ENCODE measurements around the gene MAP6. TPM values are rescaled to one million over a fixed set of nuclear protein-coding genes. Genes with fewer than 3 reads are reported as not detected.

The MAP6 gene
- total and polyA plus RNA-seq, 2 of the 13 experiments (the other 11 are each of a cell fraction or from before 2014, with no cell fraction given), result 0.04 TPM; not detected in 1

GRCh38 chr11:75667255-75667830, 1.5 kb downstream of the MAP6 start (continued):
- TF ChIP-seq ZNF275 (CRISPR knock-in tag; IDR thresholded peaks at IDR 0.05; ENCODE audit: borderline replicate concordance), result no peak
- TF ChIP-seq THAP9 (CRISPR knock-in tag; IDR thresholded peaks at IDR 0.05; ENCODE audit: borderline replicate concordance), result no peak
- TF ChIP-seq CREB3 (CRISPR knock-in tag; IDR thresholded peaks at IDR 0.05), result 0 out of 2 replicates have a peak, but pooled peaks have one; percentile 46
- no peak for TF ChIP-seq MYNN (CRISPR knock-in tag; IDR thresholded peaks at IDR 0.05; ENCODE audit: low read depth)
- no peak for TF ChIP-seq SPEN (CRISPR knock-in tag; IDR thresholded peaks at IDR 0.05; ENCODE audit: low read depth)
- TF ChIP-seq PHF5A (CRISPR knock-in tag; IDR thresholded peaks at IDR 0.05; ENCODE audit: low read depth, unreplicated experiment), result no peak
- no peak for TF ChIP-seq ZNF670 (CRISPR knock-in tag; IDR thresholded peaks at IDR 0.05; ENCODE audit: borderline replicate concordance)
- no peak for TF ChIP-seq ZBTB10 (CRISPR knock-in tag; IDR thresholded peaks at IDR 0.05; ENCODE audit: borderline replicate concordance)
- TF ChIP-seq NPAS2 (CRISPR knock-in tag; IDR thresholded peaks at IDR 0.05; ENCODE audit: borderline replicate concordance), result no peak
- no peak for TF ChIP-seq ZBTB8A (CRISPR knock-in tag; IDR thresholded peaks at IDR 0.05; ENCODE audit: borderline replicate concordance, low read depth)
- TF ChIP-seq ZNF205 (CRISPR knock-in tag; IDR thresholded peaks at IDR 0.05), result no peak
- TF ChIP-seq AKAP8 (CRISPR knock-in tag; IDR thresholded peaks at IDR 0.05), result no peak
- peak; percentile 69; the same call in 1 of the 2 replicates for TF ChIP-seq UBTF (CRISPR knock-in tag; IDR thresholded peaks at IDR 0.05)
- TF ChIP-seq ARNT (IDR thresholded peaks at IDR 0.05), result no peak
